Sigmoid colon (tissue), 7 donors: ENCODE data around the gene PLBD1. TPM values are rescaled to one million over a fixed set of nuclear protein-coding genes. Genes with fewer than 3 reads are reported as not detected.

ENCODE experiments used
- DNase-seq: peaks from one replicate; pipeline ENCODE4 v3.0.0-alpha.2; 2019
- H3K27ac ChIP-seq, 4 donors: fragments of 200-600 bp; sonication (generic); one replicate each; pipeline ENCODE4 v1.5.1; 2016 to 2019; ENCODE audit warnings: mild to moderate bottlenecking in 1 of 4
- H3K27me3 ChIP-seq, 3 donors: fragments of 200-600 bp; sonication (generic); one replicate each; pipeline ENCODE4 v1.5.1; 2019; ENCODE audit warnings: mild to moderate bottlenecking in 1 of 3
- H3K36me3 ChIP-seq, 4 donors: fragments of 200-600 bp; sonication (generic); one replicate each; pipeline ENCODE4 v1.5.1; 2016 to 2019
- H3K4me1 ChIP-seq, 4 donors: fragments of 200-600 bp; sonication (generic); one replicate each; pipeline ENCODE4 v1.5.1; 2017 to 2019
- H3K4me3 ChIP-seq, 4 donors: fragments of 200-600 bp; sonication (generic); one replicate each; pipeline ENCODE4 v1.5.1; 2017 to 2019; ENCODE audit warnings: mild to moderate bottlenecking in 2 of 4, moderate library complexity in 1 of 4
- H3K9me3 ChIP-seq, 4 donors: fragments of 200-600 bp in 3 of 4; sonication (generic) in 3 of 4; one replicate each; pipeline versions ENCODE4 v1.5.1 to v1.6.1; 2013 to 2019
- CTCF ChIP-seq, 4 experiments: fragments of 450-650 bp in 3 of 4; fragments of 200-600 bp in 1 of 4; IDR thresholded peaks; one replicate each; pipeline ENCODE4 v1.5.1; 2016 to 2019; ENCODE audit warnings: antibody characterized with exemption in 4 of 4, mild to moderate bottlenecking in 3 of 4, moderate library complexity in 2 of 4
- EP300 ChIP-seq, 4 donors: sonication (generic); formaldehyde crosslinking; IDR thresholded peaks; one replicate each; pipeline ENCODE4 v1.6.1; 2017; ENCODE audit warnings: antibody characterized with exemption in 4 of 4
- POLR2A ChIP-seq, 2 donors: fragments of 450-650 bp; IDR thresholded peaks; one replicate each; pipeline ENCODE4 v1.6.1; 2016; ENCODE audit warnings: antibody characterized with exemption in 2 of 2, mild to moderate bottlenecking in 2 of 2, moderate library complexity in 2 of 2
- POLR2AphosphoS5 ChIP-seq, 4 donors: sonication (generic); formaldehyde crosslinking; IDR thresholded peaks; one replicate each; pipeline ENCODE4 v1.6.1; 2017; ENCODE audit warnings: antibody characterized with exemption in 4 of 4
- WGBS, 2 donors: extraction: QIAGEN DNeasy Blood & Tissue Kit; methylation state at CpG; one replicate each; pipeline ENCODE4 v1.1.7; 2013; 5-methylcytosine and 5-hydroxymethylcytosine counted together
- intact Hi-C: fragments of 100-400 bp; cut with DNase I; formaldehyde crosslinking; loops from one replicate; pipeline ENCODE4 v1.15.1; 2023
- polyA plus RNA-seq, 3 donors: library from polyadenylated mRNA; stranded (reverse); fragments of 200-250 nt; gene quantifications; one replicate each; pipeline ENCODE4 v1.2.3, GENCODE V29; 2013
- total RNA-seq, 4 donors: library from RNA; depleted of rRNA; stranded (reverse); fragments of >200 nt; gene quantifications; one replicate each; pipeline ENCODE4 v1.1.0, GENCODE V29; 2016
- donor health status: healthy with polysubstance abuse.
- donor health status: Bipolar disorder and iron deficiency.
- donor health status: healthy.

The PLBD1 gene
- total and polyA plus RNA-seq, 7 donors = 8.7 to 24.4 (median 15.6) TPM

GRCh38 chr12:14563046-14563445 is 4.6 kb downstream of the PLBD1 start:
- H3K27ac ChIP-seq = no peak overlapping the region
- no peaks in the 10 kb centered on the region for H3K27me3 ChIP-seq
- H3K4me1 ChIP-seq = peaks cover 0 to 9% (median 5%) of the 10 kb centered on the region in 4 donors
- TF ChIP-seq POLR2A (IDR thresholded peaks at IDR 0.05) (no peak), POLR2AphosphoS5 (IDR thresholded peaks at IDR 0.05) (no peak), CTCF (IDR thresholded peaks at IDR 0.05) (no peak), EP300 (IDR thresholded peaks at IDR 0.05) (no peak)
- WGBS, 2 donors = 32 to 66% methylated on average over 4 of the region's 4 CpGs
- H3K4me3 ChIP-seq = no peak overlapping the region
- intact Hi-C loops = no loop called here
- DNase-seq = no peak
- no peaks in the 10 kb centered on the region for H3K9me3 ChIP-seq
- H3K36me3 ChIP-seq = no peaks in the 10 kb centered on the region

- H3K9me3 ChIP-seq = no peaks in the 10 kb centered on the region
- no peak for DNase-seq
- TF ChIP-seq POLR2AphosphoS5 (IDR thresholded peaks at IDR 0.05) = no peak
- TF ChIP-seq CTCF (IDR thresholded peaks at IDR 0.05) = no peak
- no peak for TF ChIP-seq EP300 (IDR thresholded peaks at IDR 0.05)
- no peak for TF ChIP-seq POLR2A (IDR thresholded peaks at IDR 0.05)
- no peak overlapping the region for H3K4me3 ChIP-seq
- intact Hi-C loops = no loop called here
- no peak overlapping the region for H3K27ac ChIP-seq
- H3K27me3 ChIP-seq = no peaks in the 10 kb centered on the region
- H3K4me1 ChIP-seq = peaks cover 0 to 4% (median 0%) of the 10 kb centered on the region in 4 donors
- no peaks in the 10 kb centered on the region for H3K36me3 ChIP-seq
- WGBS, 2 donors = 90 to 95% methylated on average over 6 of the region's 6 CpGs
Observed at GRCh38 chr12:14562279-14562678, 5.4 kb downstream of the PLBD1 start.

- TF ChIP-seq EP300 (IDR thresholded peaks at IDR 0.05) (no peak), POLR2AphosphoS5 (IDR thresholded peaks at IDR 0.05) (no peak), POLR2A (IDR thresholded peaks at IDR 0.05) (no peak), CTCF (IDR thresholded peaks at IDR 0.05) (no peak)
- Histone ChIP-seq H3K4me1 (peaks cover 0 to under 1% (median 0%) of the 10 kb centered on the region in 4 donors), H3K36me3 (no peaks in the 10 kb centered on the region), H3K9me3 (no peaks in the 10 kb centered on the region), H3K27me3 (no peaks in the 10 kb centered on the region), H3K27ac (no peak overlapping the region), H3K4me3 (no peak overlapping the region)
- DNase-seq = no peak
- intact Hi-C loops = no loop called here
- 70 to 91% methylated on average over 9 of the region's 9 CpGs for WGBS, 2 donors
Observed at GRCh38 chr12:14561677-14562238, 5.9 kb downstream of the PLBD1 start.

- no peak for DNase-seq
- no peak overlapping the region for H3K4me3 ChIP-seq
- no peak overlapping the region for H3K27ac ChIP-seq
- TF ChIP-seq EP300 (IDR thresholded peaks at IDR 0.05) (no peak), CTCF (IDR thresholded peaks at IDR 0.05) (no peak), POLR2A (IDR thresholded peaks at IDR 0.05) (no peak), POLR2AphosphoS5 (IDR thresholded peaks at IDR 0.05) (no peak)
- H3K27me3 ChIP-seq = no peaks in the 10 kb centered on the region
- intact Hi-C loops = no loop called here
- no peaks in the 10 kb centered on the region for H3K4me1 ChIP-seq
- WGBS, 2 donors = 13 to 64% methylated on average over 6 of the region's 6 CpGs
- no peaks in the 10 kb centered on the region for H3K9me3 ChIP-seq
- no peaks in the 10 kb centered on the region for H3K36me3 ChIP-seq
Observed at GRCh38 chr12:14560904-14561574, 6.6 kb downstream of the PLBD1 start.
